HG02678 (cell line): Measurements from ENCODE around the gene CEP78.
A peak's percentile ranks its signal among the peaks of the same experiment; 100 is the strongest.
"Not testable (repeated sequence)": the region's sequence is repeated elsewhere in the genome, so short reads cannot be mapped to it uniquely, and the experiment has no call there.

ENCODE experiments used
- ATAC-seq: cut with Tn5 transposase; IDR thresholded peaks from one replicate; pipeline ENCODE4 v1.9.1; 2021; ENCODE audit warnings: mild to moderate bottlenecking, moderate library complexity; ENCODE audit not compliant: unreplicated experiment

The CEP78 gene

DNA sequence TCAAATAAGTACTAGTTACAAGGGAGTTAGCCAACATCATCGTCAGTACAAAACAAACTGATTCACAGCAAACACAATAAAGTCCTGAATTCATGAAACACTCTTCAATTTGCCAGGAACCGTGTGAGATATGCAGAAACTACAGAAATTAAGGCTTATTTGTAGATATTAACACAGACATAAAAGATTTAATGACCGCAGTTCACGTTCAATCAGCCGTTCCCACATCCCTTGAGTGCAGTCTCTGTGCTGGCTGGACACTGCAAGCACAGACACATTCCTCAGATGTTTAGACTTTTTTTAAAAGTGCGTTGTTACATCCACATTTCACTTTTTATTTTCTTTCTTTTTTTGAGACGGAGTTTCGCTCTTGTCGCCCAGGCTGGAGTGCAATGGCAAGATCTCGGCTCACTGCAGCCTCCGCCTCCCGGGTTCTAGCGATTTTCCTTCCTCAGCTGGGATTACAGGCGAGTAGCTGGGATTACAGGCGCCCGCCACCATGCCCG lies 566 bp upstream of the CEP78 start:
- no peak for ATAC-seq

DNA sequence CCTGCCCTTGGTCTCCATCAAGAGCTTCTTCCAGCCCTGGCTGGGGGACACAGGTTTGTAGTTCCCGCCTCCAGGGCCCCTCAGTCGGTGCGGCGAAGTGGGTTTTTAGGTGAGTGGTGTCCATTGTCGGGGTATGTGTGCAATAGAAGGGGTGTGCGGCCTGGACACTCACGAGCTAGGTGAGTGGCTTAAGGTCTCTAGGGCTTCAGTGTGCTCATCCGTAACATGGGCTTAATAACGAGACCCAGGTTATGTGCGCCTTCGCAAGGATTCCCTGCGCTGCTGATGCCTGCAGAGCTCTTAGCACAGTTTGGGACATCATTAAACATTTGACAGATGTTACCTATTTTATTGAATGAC lies 656 bp downstream of the CEP78 start:
- peak; percentile 14 for ATAC-seq

GRCh38 chr9:78238046-78239038 lies 2.5 kb downstream of the CEP78 start:
- no peak for ATAC-seq

GRCh38 chr9:78239506-78239905 lies 3.6 kb downstream of the CEP78 start:
- ATAC-seq: no peak

- no peak for ATAC-seq
Observed at GRCh38 chr9:78242041-78242440, 6.2 kb downstream of the CEP78 start.

- ATAC-seq: no peak
Observed at GRCh38 chr9:78243130-78243529, 7.3 kb downstream of the CEP78 start.

DNA sequence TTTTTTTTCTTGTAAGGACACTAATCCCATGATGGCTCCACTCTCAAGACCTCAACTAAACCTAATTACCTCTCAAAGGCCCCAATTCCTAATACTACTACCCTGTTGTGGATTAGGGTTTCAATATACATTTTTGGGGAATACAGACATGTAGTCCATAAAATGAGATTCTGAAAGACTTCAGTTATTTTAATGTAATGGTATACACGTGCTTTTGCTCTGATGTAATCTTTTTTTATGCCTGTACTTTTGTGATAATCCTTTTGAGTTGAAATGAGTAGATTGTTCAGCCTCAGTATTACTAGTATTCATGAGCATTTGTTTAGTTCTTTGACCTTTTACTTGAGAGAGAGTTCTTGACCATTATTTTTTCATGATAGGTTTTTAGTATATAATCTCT lies 9.5 kb downstream of the CEP78 start:
- no peak for ATAC-seq

GRCh38 chr9:78248635-78249034 lies 12.8 kb downstream of the CEP78 start:
- ATAC-seq: no peak

- ATAC-seq: no peak
Observed at GRCh38 chr9:78249542-78249941, 13.7 kb downstream of the CEP78 start.

DNA sequence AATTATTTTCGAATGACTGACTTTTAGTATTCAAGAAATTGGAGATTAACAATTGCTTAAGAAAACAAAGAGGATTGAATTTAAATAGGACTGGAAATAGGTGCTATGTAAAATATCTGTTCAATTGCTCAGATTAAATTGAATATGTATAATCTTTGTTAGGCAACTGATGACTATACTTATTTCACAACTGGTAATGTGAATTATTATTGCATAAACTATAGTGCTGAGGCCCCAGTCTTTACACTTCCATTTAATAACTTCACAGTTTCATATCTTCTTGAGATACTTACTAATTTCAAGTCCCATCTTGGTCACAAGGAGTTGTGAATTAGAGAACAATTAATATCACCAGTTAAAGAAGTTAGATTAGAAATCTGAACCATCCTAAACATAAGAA lies 16.7 kb downstream of the CEP78 start:
- no peak for ATAC-seq

DNA sequence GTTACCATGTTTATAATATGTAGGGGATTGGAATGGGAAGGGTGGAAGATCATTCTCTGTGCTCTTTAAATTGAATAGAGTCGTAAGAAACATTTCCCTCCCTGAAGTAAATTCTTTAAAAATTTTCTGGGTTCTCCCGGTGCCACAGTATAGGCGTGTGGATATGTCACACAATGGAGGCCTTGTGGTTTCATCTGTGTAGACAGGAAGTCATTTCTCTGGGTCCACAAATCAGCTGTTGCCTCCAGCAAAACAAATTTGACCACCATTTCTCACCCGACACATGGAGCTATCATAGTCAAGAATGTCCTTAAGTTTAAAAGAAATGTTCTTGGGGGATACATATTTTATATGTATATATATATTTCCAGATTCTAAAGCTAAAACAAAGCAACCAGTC lies 17.4 kb downstream of the CEP78 start:
- ATAC-seq: no peak

- no peak for ATAC-seq
Observed at GRCh38 chr9:78261403-78262001, 25.6 kb downstream of the CEP78 start.

DNA sequence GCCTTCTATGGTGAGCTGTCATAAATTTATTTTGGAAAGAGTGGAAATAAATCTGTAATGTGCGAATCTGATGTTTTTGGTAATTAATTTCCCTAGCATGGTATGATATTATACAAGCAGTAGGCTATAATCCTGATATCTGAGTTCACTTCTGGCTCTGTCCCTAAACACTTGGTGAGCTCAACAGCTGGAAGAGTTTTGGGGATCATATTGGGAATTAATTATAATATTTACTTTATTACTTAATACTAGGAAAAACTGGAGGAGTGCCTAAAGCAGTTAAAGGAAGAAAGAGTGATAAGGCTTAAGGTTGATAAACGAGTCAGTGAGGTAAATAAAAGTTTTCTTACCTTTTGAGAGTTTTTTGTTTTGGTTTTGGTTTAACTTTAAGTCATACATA lies 26.8 kb downstream of the CEP78 start:
- ATAC-seq: no peak

DNA sequence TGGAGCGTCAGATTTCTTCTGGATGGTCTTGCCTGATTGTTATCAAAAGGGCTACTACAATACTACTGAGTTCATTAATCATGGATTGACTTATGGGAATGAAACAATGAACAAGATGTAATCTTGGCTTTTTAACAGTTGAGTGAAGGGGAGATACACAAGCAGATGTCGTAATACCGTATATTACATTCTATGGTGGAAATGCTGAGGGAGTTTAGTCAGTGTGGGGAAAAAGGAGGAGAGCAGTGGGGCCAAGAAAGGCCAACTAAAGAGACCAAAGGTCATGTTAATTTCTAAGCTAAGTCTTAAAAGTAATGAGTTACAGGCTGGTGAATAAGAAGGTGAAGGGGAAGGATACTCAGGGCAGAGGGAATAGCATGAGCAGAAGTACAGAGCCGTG lies 32.0 kb downstream of the CEP78 start:
- ATAC-seq: no peak

DNA sequence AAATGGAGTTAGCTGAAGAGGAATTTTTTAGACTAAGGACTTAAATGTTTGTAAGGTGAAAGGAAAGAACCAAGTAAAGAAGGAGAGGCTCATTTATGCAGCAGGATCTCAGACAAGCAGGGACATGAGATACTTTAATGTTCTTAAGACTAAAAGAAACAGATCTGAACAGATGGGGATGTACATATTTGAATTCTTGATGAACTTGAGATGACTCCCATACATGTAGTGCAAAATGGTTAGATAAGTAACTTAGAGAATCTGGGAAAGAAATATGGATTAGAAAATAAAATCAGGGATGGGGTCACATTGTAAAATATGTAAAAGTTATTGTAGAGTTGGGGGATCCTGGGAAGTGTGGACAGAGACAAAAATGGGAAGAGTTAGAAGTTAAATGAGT lies 33.9 kb downstream of the CEP78 start:
- no peak for ATAC-seq

DNA sequence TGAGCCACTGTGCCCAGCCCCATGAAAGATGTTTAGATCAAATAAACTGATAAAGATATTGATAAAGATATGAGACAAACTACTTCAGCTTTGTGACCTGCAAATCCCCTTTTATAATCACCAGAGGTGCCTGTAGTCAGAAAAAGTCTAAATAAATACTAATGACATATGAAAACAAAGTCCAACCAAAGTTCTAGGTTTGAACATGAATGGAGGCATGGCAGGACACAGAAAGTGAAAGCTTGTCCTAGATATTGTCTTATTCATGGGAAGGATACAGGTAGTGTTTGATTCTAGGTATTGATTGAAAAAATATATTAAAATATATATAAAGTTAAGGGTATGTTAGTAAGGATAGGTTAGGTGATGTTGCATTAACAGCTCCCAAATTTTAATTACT lies 36.4 kb downstream of the CEP78 start:
- no peak for ATAC-seq

- ATAC-seq: no peak
Observed at GRCh38 chr9:78273761-78274160, 37.9 kb downstream of the CEP78 start.

GRCh38 chr9:78278177-78278777 lies 42.4 kb downstream of the CEP78 start:
- ATAC-seq: no peak

DNA sequence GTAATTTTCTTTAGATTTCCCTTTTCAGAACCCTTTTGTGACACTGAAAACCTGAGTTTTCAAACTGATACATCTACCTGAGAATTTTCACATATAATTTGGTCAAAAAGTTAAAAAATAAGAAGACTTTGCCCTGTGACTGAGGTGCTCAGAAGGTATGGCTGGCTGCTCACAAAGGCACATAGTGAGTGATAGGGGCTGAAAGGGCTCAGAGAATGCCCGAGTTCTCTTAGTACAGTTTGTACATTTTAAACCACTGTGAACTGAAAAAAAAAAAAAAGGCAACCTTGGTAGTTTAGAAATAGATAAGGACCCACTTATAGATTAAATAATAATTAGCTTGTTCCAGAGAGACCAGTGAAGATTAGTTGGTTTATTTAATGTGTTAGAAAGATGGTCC lies 42.9 kb downstream of the CEP78 start:
- ATAC-seq: no peak

GRCh38 chr9:78280982-78281668 lies 45.2 kb downstream of the CEP78 start:
- ATAC-seq: no peak

DNA sequence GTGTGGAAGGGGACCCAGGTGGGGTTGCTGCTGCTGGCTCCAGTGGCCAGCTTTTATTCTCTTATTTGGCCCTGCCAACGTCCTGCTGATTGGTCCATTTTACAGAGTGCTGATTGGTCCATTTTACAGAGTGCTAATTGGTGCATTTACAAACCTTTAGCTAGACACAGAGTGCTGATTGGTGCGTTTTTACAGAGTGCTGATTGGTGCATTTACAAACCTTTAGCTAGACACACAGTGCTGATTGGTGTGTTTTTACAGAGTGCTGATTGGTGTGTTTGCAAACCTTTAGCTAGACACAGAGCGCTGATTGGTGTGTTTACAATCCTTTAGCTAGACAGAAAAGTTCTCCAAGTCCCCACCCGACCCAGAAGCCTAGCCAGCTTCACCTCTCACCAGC lies 48.3 kb downstream of the CEP78 start:
- ATAC-seq: not testable (repeated sequence)
